Parathyroid adenoma (tissue), 2 donors: ENCODE data around the gene TRIM28.

ENCODE experiments used
- H2AFZ ChIP-seq: fragments of 300-600 bp; sonication (generic); one replicate; pipeline ENCODE4 v1.7.0; 2017; ENCODE audit warnings: antibody characterized with exemption, mild to moderate bottlenecking
- H3K27ac ChIP-seq: fragments of 300-600 bp; sonication (generic); one replicate; pipeline ENCODE4 v1.7.0; 2017
- H3K27me3 ChIP-seq: fragments of 300-600 bp; sonication (generic); one replicate; pipeline ENCODE4 v1.7.0; 2017; ENCODE audit warnings: low read length; ENCODE audit not compliant: control insufficient read depth, insufficient read depth
- H3K36me3 ChIP-seq: fragments of 300-600 bp; sonication (generic); one replicate; pipeline ENCODE4 v1.7.0; 2017; ENCODE audit warnings: low read length; ENCODE audit not compliant: control insufficient read depth, insufficient read depth
- H3K4me1 ChIP-seq: fragments of 300-600 bp; sonication (generic); one replicate; pipeline ENCODE4 v1.7.0; 2017; ENCODE audit warnings: control low read depth
- H3K4me2 ChIP-seq: fragments of 300-600 bp; sonication (generic); one replicate; pipeline ENCODE4 v1.7.0; 2017; ENCODE audit warnings: low read length
- H3K4me3 ChIP-seq: fragments of 300-600 bp; sonication (generic); one replicate; pipeline ENCODE4 v1.7.0; 2017; ENCODE audit warnings: low read depth, low read length
- H3K79me2 ChIP-seq: fragments of 300-600 bp; sonication (generic); one replicate; pipeline ENCODE4 v1.7.0; 2017; ENCODE audit warnings: control low read depth
- H3K9ac ChIP-seq: fragments of 300-600 bp; sonication (generic); one replicate; pipeline ENCODE4 v1.7.0; 2017; ENCODE audit warnings: mild to moderate bottlenecking
- H3K9me3 ChIP-seq: fragments of 300-600 bp; sonication (generic); one replicate; pipeline ENCODE4 v1.7.0; 2017; ENCODE audit warnings: low read length; ENCODE audit not compliant: control insufficient read depth
- CTCF ChIP-seq: fragments of 300-600 bp; sonication (generic); IDR thresholded peaks from one replicate; pipeline ENCODE4 v1.7.0; 2017; ENCODE audit warnings: antibody characterized with exemption, mild to moderate bottlenecking
- donor health status: primary hyperparathyroidism.

The TRIM28 gene

GRCh38 chr19:58586133-58586765 is 42.4 kb downstream of the TRIM28 start:
- no peak overlapping the region for H3K9ac ChIP-seq
- no peak overlapping the region for H2AFZ ChIP-seq
- H3K4me1 ChIP-seq, result peaks cover 4% of the 10 kb centered on the region
- no peaks in the 10 kb centered on the region for H3K27me3 ChIP-seq
- H3K4me3 ChIP-seq, result no peak overlapping the region
- no peaks in the 10 kb centered on the region for H3K36me3 ChIP-seq
- H3K79me2 ChIP-seq, result peaks cover 15% of the 10 kb centered on the region
- H3K27ac ChIP-seq, result no peak overlapping the region
- H3K9me3 ChIP-seq, result no peaks in the 10 kb centered on the region
- no peak overlapping the region for H3K4me2 ChIP-seq
- TF ChIP-seq CTCF, result no peak
